Fibroblast of skin of right quadriceps (primary cell): ENCODE measurements around the gene ALG8.
"Not testable (repeated sequence)": the region's sequence is repeated elsewhere in the genome, so short reads cannot be mapped to it uniquely, and the experiment has no call there.

Source experiments
- DNase-seq: peaks from one replicate; pipeline ENCODE4 v3.0.0-alpha.2; 2013

The ALG8 gene

DNA sequence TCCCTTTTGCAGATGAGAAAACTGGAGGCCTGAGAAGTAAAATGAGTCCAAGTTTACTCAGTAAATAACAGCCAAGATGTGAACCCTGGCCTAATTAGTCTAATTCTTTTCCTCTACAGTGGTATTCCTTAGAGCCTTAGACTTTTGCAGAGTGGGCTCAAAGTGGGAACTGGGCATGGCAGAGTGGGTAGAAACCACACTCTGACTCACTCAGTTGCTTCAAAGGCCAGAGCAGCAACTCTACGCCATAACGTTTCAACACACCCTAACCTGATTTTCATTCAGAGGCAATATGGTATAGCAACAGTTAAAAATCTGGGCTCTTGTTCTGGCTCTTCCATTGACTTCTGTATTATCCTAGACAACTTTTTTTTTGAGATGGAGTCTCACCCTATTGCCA, 73.0 kb downstream of the ALG8 start:
- no peak for DNase-seq

DNA sequence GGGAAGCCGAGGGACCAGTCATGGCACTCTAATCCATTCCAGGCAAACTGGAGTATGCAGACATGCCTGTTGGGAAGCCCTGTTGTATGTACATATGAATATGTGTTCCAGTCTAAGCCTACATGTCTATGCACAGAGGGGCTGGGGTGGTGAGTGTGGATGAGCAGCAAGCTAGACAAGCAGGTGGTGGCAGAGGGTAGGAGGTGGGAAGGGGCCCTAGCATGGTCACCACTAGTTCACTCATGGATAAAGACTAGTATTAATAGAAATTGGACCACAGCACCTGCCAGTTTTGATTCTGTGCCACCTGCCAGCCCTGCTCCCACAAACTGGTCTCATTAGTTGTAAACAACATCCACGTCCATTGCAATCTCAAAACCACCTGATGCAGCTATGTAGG, 74.2 kb downstream of the ALG8 start:
- DNase-seq, result no peak

DNA sequence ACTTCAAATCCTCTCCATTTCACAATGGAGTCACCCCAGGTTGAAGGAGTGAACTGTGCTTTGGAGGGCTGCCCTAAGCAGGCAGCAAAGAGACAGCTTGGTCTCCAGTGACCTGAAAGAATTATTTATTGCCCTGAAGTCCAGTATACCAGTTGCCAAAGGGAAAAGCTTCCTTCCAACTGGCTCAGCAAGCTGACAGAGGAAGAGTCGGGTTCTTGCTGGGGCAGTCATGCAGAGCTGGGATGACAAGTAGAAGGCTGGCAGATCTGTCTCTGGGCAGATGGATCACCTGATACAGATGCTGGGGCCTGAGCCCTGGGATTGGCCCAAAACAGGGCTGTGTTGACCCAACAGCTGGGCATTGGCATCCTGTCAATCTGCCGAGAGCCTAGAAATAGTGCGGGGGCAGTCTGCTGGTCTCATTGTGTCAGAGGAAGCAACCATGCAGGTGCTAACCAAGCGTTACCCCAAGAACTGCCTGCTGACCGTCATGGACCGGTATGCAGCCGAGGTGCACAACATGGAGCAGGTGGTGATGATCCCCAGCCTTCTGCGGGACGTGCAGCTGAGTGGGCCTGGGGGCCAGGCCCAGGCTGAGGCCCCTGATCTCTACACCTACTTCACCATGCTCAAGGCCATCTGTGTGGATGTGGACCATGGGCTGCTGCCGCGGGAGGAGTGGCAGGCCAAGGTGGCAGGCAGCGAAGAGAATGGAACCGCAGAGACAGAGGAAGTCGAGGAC, 75.8 kb downstream of the ALG8 start, which contains the start of gene THRSP:
THRSP (plus strand) TSS at position 422 of the 742 bp plus-strand sequence; CDS start at position 443, 21 bp downstream.
- DNase-seq, result no peak

DNA sequence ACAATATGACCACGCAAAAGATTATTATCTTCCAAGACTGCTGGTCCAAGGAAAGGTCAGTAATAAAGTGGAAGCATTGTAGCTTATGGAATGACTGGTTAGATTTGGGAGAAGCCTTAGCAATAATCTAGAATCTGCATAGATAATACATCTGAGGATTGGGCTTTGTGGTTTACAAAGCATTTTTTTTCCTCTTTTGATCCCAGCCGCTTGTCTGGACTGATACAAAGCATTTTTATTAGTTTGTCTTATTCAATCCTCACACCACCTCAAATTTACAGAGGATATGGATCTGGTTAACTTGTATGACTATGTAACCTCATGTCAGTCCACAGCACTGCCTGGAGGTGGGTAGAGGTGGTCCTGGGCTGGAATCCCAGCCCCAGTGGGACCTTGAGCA, 76.8 kb downstream of the ALG8 start:
- no peak for DNase-seq

DNA sequence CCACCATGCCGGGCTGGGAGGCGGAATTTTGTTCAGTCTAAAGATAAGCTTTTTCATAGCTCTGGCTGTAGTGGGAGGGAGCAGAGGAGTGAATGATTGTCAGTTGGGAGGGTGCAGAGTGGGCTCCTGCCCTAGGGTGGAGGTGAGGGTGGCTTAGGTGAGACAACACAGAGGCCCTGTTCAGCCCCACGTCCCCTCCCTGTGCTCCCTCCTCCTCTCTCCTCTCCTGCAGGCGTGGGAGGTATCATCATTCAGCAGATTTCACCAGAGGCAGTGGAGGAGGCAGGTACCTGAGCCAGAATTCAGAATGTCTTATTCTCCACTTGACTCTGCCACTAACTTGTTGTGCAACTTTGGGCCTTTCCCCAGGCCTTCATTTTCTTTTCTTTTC, 77.5 kb downstream of the ALG8 start:
- DNase-seq, result no peak

DNA sequence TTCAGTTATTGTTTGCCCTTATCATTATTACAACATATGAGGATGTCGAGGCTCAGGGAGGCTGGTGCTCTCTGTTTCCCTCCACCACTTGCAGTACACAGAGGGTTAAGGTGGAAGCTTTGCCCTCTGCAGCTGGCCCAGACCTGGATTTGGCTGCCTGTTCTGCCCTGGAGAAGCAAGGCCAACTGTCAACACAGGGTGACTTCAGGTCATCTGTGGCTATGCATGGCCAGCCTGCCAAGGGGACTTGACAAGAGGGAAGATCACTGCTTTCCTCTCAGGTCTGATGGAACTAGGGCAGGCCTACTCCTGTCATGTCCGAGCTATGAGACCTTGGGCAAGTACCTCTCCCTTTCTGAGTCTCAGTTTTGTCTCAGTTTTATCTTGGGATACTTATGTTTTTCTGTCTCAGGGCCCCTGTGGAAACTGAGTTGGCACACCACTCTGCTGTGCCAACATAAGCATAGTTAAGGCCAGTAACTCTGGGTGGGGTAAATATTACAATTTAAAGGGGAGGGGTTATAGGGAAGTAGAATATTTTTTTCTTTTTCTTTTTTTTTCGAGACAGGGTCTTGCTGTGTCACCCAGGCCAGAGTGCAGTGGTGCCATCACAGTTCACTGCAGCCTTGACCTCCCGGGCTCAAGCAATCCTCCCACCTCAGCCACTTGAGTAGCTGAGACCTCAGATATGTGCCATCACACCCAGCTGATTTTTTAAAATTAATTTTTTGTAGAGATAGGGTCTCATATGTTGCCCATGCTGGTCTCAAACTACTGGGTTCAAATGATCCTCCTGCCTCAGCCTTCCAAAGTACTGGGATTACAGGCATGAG, 78.1 kb downstream of the ALG8 start:
- DNase-seq, result no peak

DNA sequence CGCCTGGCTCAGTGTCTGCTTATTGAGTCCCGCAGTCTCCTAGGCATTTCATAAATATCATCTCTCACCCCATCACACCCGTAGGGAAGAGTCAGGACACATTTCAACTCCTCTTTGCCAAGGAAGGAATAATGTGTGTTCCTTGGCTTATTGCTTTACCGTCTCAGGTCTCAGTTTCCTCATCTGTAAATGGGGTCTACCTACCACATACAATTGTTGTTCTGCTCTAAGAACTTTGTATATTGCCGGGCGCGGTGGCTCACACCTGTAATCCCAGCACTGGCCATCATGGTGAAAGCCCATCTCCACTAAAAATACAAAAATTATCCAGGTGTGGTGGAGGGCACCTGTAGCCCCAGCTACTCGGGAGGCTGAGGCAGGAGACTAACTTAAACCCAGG, 78.9 kb downstream of the ALG8 start:
- no peak for DNase-seq

DNA sequence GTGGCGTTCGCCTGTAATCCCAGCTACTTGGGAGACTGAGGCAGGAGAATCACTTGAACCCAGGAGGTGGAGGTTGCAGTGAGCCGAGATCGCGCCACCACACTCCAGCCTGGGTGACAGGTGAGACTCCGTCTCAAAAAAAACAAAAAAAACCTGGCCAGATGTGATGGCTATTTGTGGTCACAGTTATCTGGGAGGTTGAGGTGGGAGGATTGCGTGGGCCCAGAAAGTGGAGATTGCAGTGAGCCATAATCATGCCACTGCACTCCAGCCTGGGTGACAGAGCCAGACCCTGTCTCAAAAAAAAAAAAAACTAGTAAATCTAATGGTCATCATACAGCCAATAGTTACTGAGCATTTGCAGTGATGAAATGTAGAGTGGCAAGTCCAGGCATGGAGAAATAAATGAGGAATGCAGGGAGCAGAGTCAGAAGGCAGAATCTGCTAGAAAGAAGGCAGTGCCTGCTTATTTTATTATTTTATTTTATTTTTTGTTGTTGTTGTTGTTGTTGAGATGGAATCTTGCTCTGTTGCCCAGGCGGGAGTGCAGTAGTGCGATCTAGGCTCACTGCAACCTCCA, 79.6 kb downstream of the ALG8 start:
- not testable (repeated sequence) for DNase-seq

DNA sequence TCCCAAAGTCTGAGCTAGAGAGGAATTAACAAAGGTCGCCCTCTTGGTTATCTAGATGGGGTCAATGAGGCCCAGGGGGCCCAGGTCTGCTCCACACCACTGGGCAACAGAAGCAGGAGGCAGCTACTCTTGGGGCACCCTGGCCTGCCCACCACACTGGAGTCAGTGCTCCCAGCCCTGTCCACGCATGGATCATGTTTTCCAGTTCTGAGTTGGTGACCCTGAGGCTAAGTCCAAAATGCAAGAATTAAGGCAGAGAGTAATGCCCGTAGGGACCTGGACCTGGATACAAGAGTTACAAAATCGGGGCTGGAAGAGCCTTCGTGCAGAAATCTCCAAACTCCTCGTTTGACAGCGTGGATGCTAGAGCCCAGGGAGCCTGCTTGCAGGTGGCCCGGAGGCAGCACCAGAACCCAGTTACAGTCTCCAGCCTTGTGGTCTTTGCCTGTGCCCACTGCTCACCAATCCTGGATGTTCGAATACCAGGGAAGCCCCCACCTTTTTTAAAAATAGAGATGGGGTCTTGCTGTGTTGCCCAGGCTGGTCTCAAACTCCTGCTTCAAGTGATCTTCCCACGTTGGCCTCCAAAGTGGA, 81.9 kb downstream of the ALG8 start:
- no peak for DNase-seq

DNA sequence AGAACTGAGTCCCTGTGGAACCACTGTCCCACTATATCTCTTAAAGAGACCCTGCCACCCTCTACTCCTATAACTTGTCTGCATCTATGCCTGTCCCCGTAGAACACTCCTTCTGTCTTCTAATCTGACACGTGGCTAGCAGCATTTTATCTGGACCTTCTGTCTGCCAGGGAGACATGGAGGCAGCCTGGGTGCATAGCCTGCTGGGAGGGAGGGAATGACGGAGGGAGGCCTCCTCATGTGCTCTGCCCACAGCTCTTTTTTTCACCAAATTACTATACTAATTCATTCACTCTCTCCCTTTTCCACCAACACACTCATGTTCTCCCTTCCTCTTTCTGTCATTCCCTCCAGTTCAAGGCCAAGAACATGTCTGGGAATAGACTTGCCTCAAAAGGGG, 83.3 kb downstream of the ALG8 start:
- no peak for DNase-seq

DNA sequence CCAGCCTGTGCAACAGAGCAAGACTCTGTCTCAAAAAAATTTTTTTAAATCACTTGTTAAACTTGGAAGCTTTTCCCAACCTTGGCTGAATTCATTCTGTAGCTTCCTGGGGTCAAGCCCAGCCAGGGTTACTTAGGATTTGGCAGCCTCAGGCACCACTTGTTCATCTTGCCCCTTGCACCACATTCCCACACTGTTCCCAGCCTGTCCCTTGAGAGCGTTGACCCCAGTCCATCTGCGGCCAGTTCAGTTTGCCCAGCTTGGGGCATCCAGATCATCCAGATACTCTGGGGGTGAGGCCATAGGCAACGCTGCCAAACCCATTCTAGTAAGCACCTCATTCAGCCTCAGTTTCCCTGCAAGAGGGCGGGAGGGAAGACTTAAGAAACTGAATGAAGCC, 84.5 kb downstream of the ALG8 start:
- DNase-seq, result no peak

DNA sequence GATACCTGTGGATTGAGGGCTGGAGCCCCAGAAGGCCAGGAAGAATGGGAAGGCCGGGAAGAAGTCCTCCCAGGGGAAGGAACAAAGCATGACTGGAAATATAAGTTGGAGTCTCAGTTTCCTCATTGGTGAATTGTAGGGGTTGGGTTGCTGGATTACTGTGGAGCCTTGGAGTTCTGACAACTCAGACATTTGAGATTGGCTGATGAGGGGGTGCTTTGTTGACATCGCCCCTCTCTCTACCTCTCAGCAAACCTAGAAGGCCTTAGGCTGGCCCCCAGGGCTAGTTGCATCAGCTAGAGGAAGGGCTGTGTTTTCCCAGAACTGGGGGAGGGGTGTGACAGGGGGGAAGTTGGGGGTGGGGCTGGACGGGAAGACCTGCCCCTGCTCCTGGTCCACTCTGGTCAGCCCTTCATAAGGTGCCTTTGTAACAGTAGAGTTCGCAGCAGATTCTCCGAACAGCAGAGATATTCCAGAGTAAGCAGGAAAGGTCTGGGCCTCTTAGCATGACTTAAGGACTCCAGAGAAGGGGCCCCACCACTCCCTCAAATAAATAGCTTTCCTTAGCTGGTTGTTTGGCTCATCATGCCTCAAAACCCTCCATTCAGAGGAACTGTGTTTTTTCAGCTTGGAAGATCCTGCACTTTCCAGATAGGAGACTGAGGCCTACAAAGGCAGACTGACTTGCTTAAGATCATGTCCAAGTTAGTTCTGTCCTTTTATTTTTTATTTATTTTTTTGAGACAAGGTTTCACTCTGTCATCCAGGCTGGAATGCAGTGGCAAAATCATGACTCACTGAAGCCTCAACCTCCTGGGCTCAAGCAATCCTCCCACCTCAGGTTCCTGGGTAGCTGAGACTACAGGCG, 88.2 kb downstream of the ALG8 start:
- peak; percentile 72 for DNase-seq
